GM19452 (cell line): ENCODE results near the gene NSD2.

Source experiments
- ATAC-seq: cut with Tn5 transposase; IDR thresholded peaks from one replicate; pipeline ENCODE4 v1.9.1; 2021; ENCODE audit not compliant: unreplicated experiment

Gene NSD2

GRCh38 chr4:1982124-1983052 is 111.2 kb downstream of the NSD2 start:
- no peak for ATAC-seq

GRCh38 chr4:1983053-1983845 is 112.1 kb downstream of the NSD2 start:
- ATAC-seq = no peak

- ATAC-seq = no peak
Measured at GRCh38 chr4:1983846-1984405, 112.7 kb downstream of the NSD2 start.

GRCh38 chr4:1984406-1985191 is 113.4 kb downstream of the NSD2 start:
- ATAC-seq = no peak

GRCh38 chr4:1985294-1985693 is 114.1 kb downstream of the NSD2 start:
- ATAC-seq = no peak

- no peak for ATAC-seq
Measured at GRCh38 chr4:1985780-1986577, 114.8 kb downstream of the NSD2 start.

GRCh38 chr4:1986578-1987210 is 115.5 kb downstream of the NSD2 start:
- ATAC-seq = no peak

GRCh38 chr4:1987296-1987695 is 116.1 kb downstream of the NSD2 start:
- ATAC-seq = no peak

- no peak for ATAC-seq
Measured at GRCh38 chr4:1987721-1988326, 116.6 kb downstream of the NSD2 start.

GRCh38 chr4:1988327-1988724 is 117.1 kb downstream of the NSD2 start:
- no peak for ATAC-seq

- ATAC-seq = no peak
Measured at GRCh38 chr4:1989533-1990347, 118.5 kb downstream of the NSD2 start.

GRCh38 chr4:1990348-1990645 is 119.1 kb downstream of the NSD2 start:
- ATAC-seq = no peak

- no peak for ATAC-seq
Measured at GRCh38 chr4:1990676-1991075, 119.5 kb downstream of the NSD2 start.

- ATAC-seq = no peak
Measured at GRCh38 chr4:1991087-1991486, 119.9 kb downstream of the NSD2 start.

- ATAC-seq = no peak
Measured at GRCh38 chr4:1991596-1992434, 120.6 kb downstream of the NSD2 start.

GRCh38 chr4:1992468-1993168 is 121.4 kb downstream of the NSD2 start:
- no peak for ATAC-seq

GRCh38 chr4:1993169-1993516 is 122.0 kb downstream of the NSD2 start:
- no peak for ATAC-seq
